HK-2 (cell line): ENCODE measurements around the gene STAG3.

ENCODE experiments used
- DNase-seq: peaks from one replicate; pipeline ENCODE4 v3.0.0-alpha.2; 2018; ENCODE audit not compliant: unreplicated experiment

STAG3 gene

DNA sequence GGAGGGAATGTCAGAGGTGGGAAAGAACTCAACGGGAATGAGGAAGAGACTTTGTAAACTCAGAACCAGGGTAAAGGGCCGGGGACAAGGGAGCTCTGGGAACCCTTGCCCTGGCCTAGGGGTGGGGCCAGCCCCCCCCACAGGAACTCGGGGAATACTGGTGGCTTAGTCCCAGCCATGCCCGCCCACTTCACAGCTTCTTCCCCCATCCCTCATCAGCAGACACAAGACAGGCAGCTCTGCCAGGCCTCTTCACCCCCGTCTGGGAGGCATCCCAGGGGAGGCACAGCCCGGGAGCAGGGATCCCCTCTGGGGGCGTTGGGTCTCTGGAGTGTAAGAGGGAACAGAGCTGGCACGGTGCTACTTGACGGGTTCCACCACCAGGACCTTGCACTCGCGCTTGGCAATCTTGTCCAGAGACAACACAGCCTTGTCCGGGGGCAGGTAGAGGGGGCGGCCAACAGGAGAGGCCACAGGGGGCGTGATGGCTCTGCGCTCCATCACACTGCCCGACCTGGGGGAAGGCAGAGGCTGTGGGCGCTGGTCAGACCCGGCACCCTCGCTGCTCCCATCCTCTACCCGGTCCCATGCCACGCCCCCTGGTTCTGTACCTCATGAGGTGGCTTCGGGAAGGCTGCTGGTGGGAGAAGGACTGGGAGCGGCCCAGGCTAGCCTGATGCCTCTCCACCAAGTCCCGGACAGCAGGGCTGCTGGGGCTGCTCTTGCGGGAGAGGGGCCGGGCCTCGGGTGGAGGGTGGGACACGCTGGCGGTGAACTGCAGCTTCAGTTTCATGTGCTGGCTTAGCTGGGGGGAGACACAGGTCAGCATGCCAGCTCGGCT lies 22.8 kb upstream of the STAG3 start:
- no peak for DNase-seq

DNA sequence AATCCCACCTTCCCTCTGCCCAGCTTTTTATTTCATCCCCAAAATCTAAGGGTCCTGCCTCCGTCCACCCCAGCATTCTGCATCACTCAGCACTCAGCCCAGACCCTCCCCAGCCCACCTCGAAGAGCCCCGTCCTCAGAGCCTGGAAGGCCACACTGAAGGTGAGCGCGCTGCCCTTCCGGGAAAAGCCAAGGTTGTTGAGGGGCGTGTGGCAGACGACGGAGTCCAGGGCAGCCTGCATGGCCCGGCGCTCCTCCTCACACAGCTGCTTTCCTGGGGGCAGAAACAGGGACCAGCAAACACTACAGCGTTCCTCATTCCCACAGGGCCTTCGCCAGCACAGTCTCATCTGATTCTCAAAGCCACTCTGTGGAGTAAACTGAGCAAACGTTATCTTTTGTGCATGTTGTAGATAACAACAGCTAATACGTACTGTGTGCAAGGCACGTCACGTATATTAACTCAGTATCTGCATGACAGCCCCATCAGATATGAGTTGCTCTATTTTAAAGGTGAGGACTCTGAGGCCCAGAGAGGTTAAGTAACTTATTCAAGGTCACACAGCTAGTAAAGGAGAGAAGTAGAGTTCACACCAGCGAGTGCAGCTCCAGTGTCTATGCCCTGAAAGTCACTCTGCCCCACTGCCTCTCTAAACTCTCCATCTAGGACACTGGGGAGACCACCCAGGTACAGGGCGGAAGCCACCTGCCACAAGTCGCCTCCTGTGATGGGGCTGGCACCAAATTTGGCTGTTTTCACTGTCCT lies 22.0 kb upstream of the STAG3 start:
- DNase-seq = no peak

GRCh38 chr7:100156331-100157068 lies 21.2 kb upstream of the STAG3 start:
- DNase-seq = no peak

- no peak for DNase-seq
Observed at GRCh38 chr7:100157069-100157333, 20.7 kb upstream of the STAG3 start.

GRCh38 chr7:100157334-100158228 lies 20.1 kb upstream of the STAG3 start:
- peak; percentile 58 for DNase-seq

DNA sequence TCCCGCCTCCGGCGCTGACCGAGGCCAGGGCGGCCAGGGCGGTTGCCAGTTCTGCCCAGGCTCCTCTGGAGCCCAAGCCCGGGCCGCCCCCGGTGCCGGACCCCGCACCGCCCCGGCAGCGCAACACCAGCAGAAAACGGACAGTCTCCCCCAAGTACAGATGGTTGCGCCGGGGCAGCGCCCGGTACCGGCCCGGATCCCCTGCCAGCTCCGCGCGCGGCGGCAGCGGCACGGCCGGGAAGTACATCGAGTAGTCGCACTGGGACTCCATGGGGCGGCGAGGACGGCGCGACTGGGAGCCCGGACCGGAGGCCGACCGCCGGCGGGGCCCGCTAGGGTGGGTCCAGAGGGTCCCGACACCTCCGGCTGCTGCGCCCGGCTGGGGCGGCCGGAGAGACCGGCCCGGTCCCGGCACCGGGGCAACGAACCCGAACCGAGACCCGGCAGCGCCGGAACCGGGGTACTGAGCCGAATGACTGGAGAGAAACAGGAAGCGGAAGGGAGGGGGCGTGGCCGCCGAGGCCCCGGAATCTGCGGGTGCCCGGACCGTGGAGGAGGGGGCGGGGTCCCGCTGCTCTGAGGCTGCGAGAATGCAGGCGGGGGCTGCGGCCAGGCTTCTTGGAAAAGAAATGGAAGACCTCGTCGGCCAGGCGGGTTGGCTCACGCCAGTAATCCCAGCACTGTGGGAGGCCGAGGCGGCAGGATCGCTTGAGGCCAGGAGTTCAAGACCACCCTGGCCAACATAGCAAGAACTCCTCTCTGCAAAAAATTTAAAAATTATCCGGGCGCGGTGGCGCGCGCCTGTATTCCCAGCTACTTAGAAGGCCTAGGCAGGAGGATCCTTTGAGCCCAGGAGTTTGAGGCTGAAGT lies 19.3 kb upstream of the STAG3 start, which contains the start of gene TRAPPC14:
TRAPPC14 (minus strand) TSS at position 495 of the 870 bp plus-strand sequence; CDS start at position 271, 224 bp downstream.
- DNase-seq = peak; percentile 91

- DNase-seq = no peak
Observed at GRCh38 chr7:100159099-100159623, 18.6 kb upstream of the STAG3 start.

DNA sequence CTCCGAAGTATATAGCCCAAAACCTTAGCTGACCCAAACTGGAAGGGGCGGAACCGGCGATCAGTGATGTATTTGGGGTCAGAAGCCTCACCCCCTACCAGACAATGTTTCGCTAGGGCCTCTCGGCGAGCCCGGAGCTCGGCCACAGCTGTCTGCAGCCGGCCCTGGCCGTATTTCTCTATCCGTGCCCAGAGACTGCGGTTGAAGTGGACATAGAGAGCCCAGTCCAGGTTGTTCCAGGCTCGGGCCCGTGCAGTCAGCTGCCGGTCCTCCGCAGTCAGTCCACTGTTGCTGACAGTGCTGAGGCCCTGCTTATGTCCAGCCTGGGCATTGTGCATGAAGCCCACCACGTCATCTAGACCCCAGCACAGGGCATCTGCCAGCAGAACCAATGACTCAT lies 17.7 kb upstream of the STAG3 start:
- no peak for DNase-seq

- DNase-seq = no peak
Observed at GRCh38 chr7:100163006-100163531, 14.6 kb upstream of the STAG3 start.

DNA sequence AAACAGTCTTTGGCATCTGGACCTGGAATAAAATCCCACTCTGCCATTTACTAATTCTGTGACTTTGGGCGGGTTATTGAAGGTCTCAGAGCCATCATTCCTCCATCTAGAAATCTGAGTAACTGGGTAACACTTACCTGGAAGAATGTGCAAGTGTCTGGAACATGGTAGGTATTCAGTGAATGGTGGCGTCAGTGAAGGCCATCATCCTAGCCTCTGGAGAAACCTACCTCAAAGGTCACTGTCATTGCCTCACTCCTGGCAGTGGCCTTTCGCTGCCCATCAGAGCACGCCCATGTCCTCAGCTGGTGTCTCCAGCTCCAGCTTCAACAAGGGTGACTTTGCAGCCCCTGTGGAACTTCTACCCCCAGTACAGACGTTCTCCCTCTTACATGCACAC lies 13.8 kb upstream of the STAG3 start:
- DNase-seq = no peak

DNA sequence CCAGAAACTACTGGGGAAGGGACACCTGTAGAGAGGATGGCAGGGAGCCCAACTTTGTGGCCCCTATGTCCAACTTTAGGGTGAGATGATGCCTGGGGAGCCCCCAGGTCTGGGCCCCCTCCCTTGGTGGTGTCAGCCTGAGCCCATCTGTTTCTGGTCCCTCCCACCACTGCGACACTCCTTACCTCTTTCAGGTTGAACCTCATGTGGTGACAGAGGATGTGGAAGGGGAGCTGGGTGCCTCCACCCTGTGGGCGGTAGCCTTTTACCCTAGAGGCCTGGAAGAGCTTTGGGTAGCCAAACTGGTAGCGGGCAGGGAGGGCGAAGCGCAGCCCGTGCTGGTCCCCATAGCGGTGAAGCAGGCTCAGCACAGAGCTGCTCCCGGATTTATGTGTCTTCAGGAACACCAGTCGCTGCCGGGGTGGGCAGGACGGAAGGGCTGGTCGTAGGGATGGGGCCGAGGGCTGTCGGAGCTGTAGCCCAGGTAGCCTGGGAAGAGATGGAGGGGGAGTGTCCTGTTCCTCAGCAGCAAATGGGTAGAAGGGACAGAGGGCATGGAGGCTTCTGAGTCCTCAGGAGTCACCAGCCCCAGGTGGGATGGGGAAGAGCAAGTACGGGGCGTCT lies 11.3 kb upstream of the STAG3 start:
- DNase-seq = no peak

GRCh38 chr7:100166970-100167911 lies 10.5 kb upstream of the STAG3 start:
- no peak for DNase-seq

- DNase-seq = no peak
Observed at GRCh38 chr7:100167912-100168323, 9.8 kb upstream of the STAG3 start.

DNA sequence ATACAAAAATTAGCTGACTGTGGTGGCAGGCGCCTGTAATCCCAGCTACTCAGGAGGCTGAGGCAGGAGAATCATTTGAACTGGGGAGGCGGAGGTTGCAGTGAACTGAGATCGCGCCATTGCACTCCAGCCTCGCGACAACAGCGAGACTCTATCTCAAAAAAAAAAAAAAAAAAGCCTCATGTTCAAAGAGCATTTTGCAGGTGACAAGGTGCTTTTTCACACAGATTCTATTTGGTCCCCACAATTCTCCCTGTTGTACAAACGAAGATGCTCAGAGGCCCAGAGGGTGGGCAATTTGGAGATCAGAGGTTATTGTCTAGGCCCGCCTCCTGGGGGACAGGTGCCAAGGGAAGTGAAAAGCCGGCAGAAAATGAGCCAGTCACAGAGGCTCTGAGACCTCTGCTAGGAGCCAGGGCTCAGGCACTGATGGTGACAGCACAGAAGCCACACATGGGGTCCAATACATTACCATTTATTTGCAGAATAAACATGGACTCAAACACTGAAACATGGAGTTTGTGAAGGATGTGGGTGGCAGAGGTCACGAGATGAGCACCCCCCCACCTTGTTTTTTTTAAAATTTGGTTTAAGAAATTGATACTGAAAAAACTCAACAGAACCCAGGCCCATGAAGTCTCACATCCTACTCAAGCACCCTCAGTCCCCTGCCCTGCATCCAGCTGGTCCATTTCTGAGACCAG lies 8.4 kb upstream of the STAG3 start:
- DNase-seq = no peak

- no peak for DNase-seq
Observed at GRCh38 chr7:100170101-100170897, 7.4 kb upstream of the STAG3 start.

DNA sequence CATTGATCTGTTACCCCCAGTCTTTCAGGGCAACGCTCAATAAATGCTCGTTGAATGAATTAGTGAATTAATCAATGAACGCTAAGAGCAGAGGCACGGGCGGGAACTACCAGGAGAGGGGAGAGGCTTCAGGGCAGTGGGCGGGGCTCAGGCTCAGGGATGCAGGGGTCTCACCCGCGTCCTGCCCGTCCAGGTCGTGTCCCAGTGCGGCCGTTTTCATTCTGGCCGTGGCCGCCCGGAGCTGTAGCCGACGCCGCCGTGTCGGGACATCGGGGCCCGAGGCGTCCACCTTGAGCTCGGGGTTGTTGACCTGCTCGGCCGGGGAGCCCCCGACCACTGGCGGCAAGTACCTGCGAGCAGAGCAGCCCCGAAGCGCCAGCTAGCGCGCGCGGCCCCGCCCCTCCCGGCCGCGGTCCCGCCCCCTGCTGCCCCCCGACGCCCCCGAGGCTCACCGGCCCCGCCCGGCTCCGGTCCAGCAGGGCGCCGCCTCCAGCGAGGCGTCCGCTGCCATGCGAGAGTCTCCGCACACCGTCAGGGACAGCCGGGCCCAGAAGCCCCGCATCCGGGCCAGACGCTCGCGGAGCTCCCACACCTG lies 6.5 kb upstream of the STAG3 start:
- DNase-seq = no peak

GRCh38 chr7:100171840-100172239 lies 5.9 kb upstream of the STAG3 start:
- no peak for DNase-seq
